Activated CD8-positive, alpha-beta T cell treated with anti-CD3 and anti-CD28 coated beads for 36 hours (primary cell): ENCODE measurements around the gene RIOK1. TPM values are rescaled to one million over a fixed set of nuclear protein-coding genes. Genes with fewer than 3 reads are reported as not detected.

Experiments
- ATAC-seq: fragments of 200-7000 bp; cut with Tn5 transposase; one replicate; pipeline ENCODE4 v1.10.0; 2021; ENCODE audit warnings: mild to moderate bottlenecking, moderate library complexity
- CTCF ChIA-PET: fragments of 350-600 bp; sonication (Branson Sonifier 250); formaldehyde crosslinking; loops from one replicate; lab custom pipeline; 2021; ENCODE audit warnings: antibody characterized with exemption; lab: Charles Lee
- POLR2A ChIA-PET: fragments of 350-600 bp; sonication (Branson Sonifier 250); formaldehyde crosslinking; loops from one replicate; lab custom pipeline; 2021; ENCODE audit warnings: antibody characterized with exemption; lab: Charles Lee
- DNase-seq: peaks from one replicate; pipeline ENCODE4 v3.0.0-alpha.2; 2020
- H3K27ac Mint-ChIP-seq: one replicate; pipeline ENCODE4 v1.8.0; 2021; ENCODE audit warnings: mild to moderate bottlenecking, mixed read lengths
- H3K27me3 Mint-ChIP-seq: one replicate; pipeline ENCODE4 v1.8.0; 2021; ENCODE audit warnings: mixed read lengths
- H3K36me3 Mint-ChIP-seq: one replicate; pipeline ENCODE4 v1.8.0; 2021; ENCODE audit warnings: low read depth, mixed read lengths
- H3K4me1 Mint-ChIP-seq: one replicate; pipeline ENCODE4 v1.8.0; 2021; ENCODE audit warnings: low read depth, mixed read lengths
- H3K4me3 Mint-ChIP-seq: one replicate; pipeline ENCODE4 v1.8.0; 2021; ENCODE audit warnings: mild to moderate bottlenecking, moderate library complexity, mixed read lengths
- H3K9me3 Mint-ChIP-seq: one replicate; pipeline ENCODE4 v1.8.0; 2021; ENCODE audit warnings: mixed read lengths
- intact Hi-C: fragments of 100-400 bp; cut with micrococcal nuclease; formaldehyde crosslinking; loops from one replicate; pipeline ENCODE4 v1.10.0; 2022
- total RNA-seq, 2 experiments: library from RNA; stranded (reverse); gene quantifications; one replicate each; pipeline ENCODE4 v1.2.3, GENCODE V29; 2021
- TF ChIP-seq, protein P1 (sequence below): fragments of 200-600 bp; IDR thresholded peaks from one replicate; pipeline ENCODE4 v1.8.0; 2022; ENCODE audit warnings: antibody characterized with exemption, mild to moderate bottlenecking

RIOK1 gene
- total RNA-seq, 2 experiments from 2014 or later: 46.8 to 50.0 TPM

DNA sequence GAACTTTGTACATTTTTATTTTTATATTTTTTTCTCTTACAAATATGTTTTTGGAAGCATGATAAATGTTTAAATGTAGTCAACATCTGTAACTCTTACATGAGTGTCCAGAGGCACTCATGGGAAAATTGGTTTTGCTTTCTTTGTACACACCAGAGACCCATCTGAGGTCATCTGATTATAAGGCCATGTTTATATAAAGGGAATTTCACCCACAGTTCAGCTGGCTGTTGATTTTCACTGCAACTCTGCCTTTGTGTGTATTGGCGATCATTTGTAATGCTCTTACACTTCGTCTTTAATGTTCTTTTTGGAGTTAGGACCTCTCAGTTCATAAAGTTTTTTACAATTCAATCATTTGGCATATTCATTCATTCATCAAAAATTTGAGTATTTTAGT, 28.1 kb downstream of the RIOK1 start:
- ChIA-PET POLR2A (no interaction called here), CTCF (no interaction called here)
- no peak for DNase-seq
- Mint-ChIP-seq H3K27me3 (no peaks in the 10 kb centered on the region), H3K4me1 (no peaks in the 10 kb centered on the region), H3K27ac (no peak overlapping the region), H3K4me3 (no peak overlapping the region), H3K36me3 (peaks cover 43% of the 10 kb centered on the region), H3K9me3 (no peaks in the 10 kb centered on the region)
- no peak for ATAC-seq
- intact Hi-C loops: loop anchor here (10.0 kb wide), 1 partner anchor 197 kb away; no protein-coding TSS in a partner anchor
- TF ChIP-seq, protein P1, sequence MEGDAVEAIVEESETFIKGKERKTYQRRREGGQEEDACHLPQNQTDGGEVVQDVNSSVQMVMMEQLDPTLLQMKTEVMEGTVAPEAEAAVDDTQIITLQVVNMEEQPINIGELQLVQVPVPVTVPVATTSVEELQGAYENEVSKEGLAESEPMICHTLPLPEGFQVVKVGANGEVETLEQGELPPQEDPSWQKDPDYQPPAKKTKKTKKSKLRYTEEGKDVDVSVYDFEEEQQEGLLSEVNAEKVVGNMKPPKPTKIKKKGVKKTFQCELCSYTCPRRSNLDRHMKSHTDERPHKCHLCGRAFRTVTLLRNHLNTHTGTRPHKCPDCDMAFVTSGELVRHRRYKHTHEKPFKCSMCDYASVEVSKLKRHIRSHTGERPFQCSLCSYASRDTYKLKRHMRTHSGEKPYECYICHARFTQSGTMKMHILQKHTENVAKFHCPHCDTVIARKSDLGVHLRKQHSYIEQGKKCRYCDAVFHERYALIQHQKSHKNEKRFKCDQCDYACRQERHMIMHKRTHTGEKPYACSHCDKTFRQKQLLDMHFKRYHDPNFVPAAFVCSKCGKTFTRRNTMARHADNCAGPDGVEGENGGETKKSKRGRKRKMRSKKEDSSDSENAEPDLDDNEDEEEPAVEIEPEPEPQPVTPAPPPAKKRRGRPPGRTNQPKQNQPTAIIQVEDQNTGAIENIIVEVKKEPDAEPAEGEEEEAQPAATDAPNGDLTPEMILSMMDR: no peak

DNA sequence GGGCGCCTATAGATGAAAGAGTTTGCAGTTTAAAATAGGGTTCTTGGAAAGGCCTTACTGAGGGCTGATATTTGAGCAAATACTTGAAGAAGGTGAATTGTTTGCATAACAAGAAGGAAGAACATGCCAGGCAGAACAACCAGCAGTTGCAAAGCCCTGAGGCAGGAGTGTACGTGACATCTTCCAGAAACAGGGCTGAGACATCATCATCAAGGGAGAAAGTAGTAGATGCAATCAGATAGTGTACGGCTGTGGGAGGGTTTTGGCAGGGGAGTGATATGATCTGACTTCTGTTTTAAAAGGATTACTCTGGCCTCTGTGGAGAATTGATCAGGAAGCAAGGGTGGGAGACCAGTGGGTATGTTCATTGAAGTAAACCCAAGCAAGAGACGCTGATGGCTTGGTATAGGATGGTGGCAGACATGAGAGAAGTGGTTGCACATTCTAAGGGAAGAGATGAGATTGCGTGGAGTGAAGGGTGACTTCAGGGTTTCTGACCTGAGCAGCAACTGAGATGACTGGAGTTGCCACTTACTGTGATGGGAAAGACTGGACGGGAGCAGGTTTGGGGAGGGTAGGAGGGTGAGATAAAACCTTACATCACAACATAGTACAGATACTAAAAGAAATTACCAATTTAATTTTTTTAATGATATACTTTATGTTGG, 28.8 kb downstream of the RIOK1 start:
- DNase-seq: no peak
- no peak overlapping the region for H3K27ac Mint-ChIP-seq
- intact Hi-C loops: loop anchor here (10.0 kb wide), 1 partner anchor 196 kb away; no protein-coding TSS in a partner anchor

DNA sequence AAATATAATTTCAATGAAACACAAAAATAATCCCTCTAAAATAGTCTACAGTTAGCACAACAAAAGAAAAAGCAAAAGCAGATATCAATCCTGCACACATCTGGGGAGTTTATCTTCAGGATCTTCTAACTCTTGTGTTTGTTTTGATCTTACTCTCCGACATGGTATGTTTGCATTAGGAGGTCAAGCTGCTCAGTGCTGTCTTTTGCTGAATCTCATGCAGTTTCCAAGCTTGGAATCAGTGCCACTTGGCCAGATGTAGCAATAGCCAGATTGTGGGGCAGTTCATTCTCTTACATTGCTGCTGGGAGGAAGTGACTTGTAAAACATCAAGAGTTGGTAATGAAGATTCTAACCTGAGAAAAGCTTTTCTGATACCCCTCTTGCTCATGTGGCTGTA, 29.5 kb downstream of the RIOK1 start:
- H3K4me1 Mint-ChIP-seq: no peaks in the 10 kb centered on the region
- peaks cover 35% of the 10 kb centered on the region for H3K36me3 Mint-ChIP-seq
- intact Hi-C loops: loop anchor here (10.0 kb wide), 1 partner anchor 196 kb away; no protein-coding TSS in a partner anchor
- H3K9me3 Mint-ChIP-seq: no peaks in the 10 kb centered on the region
- DNase-seq (no peak), ATAC-seq (no peak)
- ChIA-PET CTCF (no interaction called here), POLR2A (interaction anchor here (0.6 kb wide), 2 partner anchors 29 to 121 kb away, joined by 3 read pairs; partner anchors contain the start of genes CAGE1 and RIOK1)
- H3K27me3 Mint-ChIP-seq: no peaks in the 10 kb centered on the region
- H3K4me3 Mint-ChIP-seq: no peak overlapping the region
- TF ChIP-seq, protein P1: no peak
- H3K27ac Mint-ChIP-seq: peak overlapping the region; percentile 30

More for the DNA sequence above, 28.8 kb downstream of the RIOK1 start:
- ChIA-PET POLR2A (no interaction called here), CTCF (no interaction called here)
- Mint-ChIP-seq H3K27me3 (no peaks in the 10 kb centered on the region), H3K4me3 (no peak overlapping the region), H3K36me3 (peaks cover 39% of the 10 kb centered on the region), H3K4me1 (no peaks in the 10 kb centered on the region), H3K9me3 (no peaks in the 10 kb centered on the region)
- ATAC-seq: no peak
- TF ChIP-seq, protein P1: no peak

DNA sequence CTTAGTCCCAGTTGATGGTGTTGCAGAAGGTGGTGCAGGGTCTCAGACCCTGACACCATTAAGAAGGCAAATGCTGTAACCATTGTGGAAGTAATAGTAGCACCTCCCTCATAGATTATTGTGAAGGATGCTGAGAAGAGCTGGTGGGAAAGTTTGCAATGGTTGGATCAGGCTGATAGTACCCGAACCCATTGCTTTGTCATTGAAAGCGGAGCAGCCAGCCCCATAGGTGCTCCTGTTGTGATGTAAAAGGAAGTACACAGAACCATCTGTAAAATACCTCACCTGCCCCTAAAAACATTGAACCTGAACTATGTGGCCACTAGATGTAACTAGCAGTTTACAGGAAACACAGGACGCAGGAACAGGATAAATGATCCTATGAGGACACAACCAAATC, 31.5 kb downstream of the RIOK1 start:
- Mint-ChIP-seq H3K27me3 (no peaks in the 10 kb centered on the region), H3K4me3 (no peak overlapping the region), H3K9me3 (no peaks in the 10 kb centered on the region), H3K27ac (no peak overlapping the region), H3K4me1 (no peaks in the 10 kb centered on the region), H3K36me3 (peaks cover 24% of the 10 kb centered on the region)
- ChIA-PET POLR2A (no interaction called here), CTCF (interaction anchor here (0.6 kb wide), 1 partner anchor 17 kb away, joined by 3 read pairs; no protein-coding TSS in a partner anchor)
- ATAC-seq (no peak), DNase-seq (no peak)
- TF ChIP-seq, protein P1: no peak
- intact Hi-C loops: no loop called here

DNA sequence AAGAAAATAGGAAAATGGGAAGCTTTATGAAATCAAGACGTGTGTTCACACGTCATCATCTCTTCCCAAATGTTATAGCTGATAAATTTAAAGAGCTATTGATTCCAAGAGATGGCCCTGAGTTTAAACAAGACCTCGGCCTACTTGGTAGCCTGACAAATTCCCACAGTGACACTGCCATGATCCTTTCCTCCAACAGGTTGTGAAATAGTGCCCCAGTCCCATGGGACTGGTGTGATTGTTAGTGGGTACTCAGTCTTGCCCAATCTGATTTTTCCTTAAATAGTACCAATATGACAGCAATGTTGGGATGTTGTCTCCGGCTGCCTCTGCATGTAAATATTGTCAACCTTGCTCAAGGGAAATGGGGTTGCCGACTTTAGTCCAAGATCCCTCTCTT, 34.5 kb downstream of the RIOK1 start:
- no peak for DNase-seq
- no peak for ATAC-seq
- Mint-ChIP-seq H3K36me3 (peaks cover 10% of the 10 kb centered on the region), H3K9me3 (no peaks in the 10 kb centered on the region), H3K4me3 (no peak overlapping the region), H3K27ac (no peak overlapping the region), H3K27me3 (no peaks in the 10 kb centered on the region), H3K4me1 (no peaks in the 10 kb centered on the region)
- POLR2A ChIA-PET: no interaction called here
- TF ChIP-seq, protein P1: no peak
- intact Hi-C loops: no loop called here
- CTCF ChIA-PET: interaction anchor here (1.3 kb wide), 1 partner anchor 10 kb away, joined by 3 read pairs; no protein-coding TSS in a partner anchor
